BE2C (cell line): ENCODE results near the gene IL12RB1.

Experiments used
- DNase-seq: peaks from one replicate; pipeline ENCODE4 v3.0.0-alpha.2; 2020
- H3K27me3 ChIP-seq: fragments of 250-450 bp; sonication (Bioruptor Pico); 2 replicates; pipeline ENCODE4 v1.5.1; 2020; ENCODE audit warnings: mild to moderate bottlenecking
- H3K36me3 ChIP-seq: fragments of 250-450 bp; sonication (Bioruptor Pico); 2 replicates; pipeline ENCODE4 v1.5.1; 2020; ENCODE audit warnings: mild to moderate bottlenecking
- H3K4me1 ChIP-seq: fragments of 250-450 bp; sonication (Bioruptor Pico); 2 replicates; pipeline ENCODE4 v1.5.1; 2020
- H3K4me3 ChIP-seq: 2 replicates; pipeline ENCODE4 v1.5.1; 2011; ENCODE audit warnings: low read depth, low read length
- H3K9me3 ChIP-seq: fragments of 250-450 bp; sonication (Bioruptor Pico); 2 replicates; pipeline ENCODE4 v1.5.1; 2020
- TF ChIP-seq, protein P1 (sequence below): IDR thresholded peaks from 2 replicates; pipeline ENCODE4 v1.5.1; 2012; ENCODE audit warnings: mild to moderate bottlenecking, low read depth, low read length

Gene IL12RB1

DNA sequence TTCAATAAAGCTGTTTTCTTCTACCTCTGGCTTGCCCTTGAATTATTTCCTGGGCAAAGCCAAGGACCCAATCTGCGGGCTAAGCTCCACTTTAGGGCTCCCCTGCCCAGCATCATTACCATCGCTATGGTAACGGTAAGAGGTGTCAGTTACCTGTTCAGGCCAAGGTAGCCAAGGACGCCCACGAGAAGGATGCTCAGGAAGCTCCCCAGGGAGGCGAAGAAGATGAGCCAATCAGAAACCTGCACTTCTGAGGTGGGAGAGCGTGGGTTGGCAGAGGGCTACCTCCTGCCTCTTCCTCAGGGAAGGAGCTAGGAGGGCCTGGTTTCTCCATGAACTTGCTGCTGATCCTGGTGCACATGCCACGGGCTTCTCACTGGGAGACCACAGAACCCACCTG is 24.7 kb downstream of the IL12RB1 start:
- no peaks in the 10 kb centered on the region for H3K27me3 ChIP-seq
- H3K36me3 ChIP-seq, result no peaks in the 10 kb centered on the region
- no peaks in the 10 kb centered on the region for H3K4me1 ChIP-seq
- DNase-seq, result no peak
- TF ChIP-seq, protein P1, sequence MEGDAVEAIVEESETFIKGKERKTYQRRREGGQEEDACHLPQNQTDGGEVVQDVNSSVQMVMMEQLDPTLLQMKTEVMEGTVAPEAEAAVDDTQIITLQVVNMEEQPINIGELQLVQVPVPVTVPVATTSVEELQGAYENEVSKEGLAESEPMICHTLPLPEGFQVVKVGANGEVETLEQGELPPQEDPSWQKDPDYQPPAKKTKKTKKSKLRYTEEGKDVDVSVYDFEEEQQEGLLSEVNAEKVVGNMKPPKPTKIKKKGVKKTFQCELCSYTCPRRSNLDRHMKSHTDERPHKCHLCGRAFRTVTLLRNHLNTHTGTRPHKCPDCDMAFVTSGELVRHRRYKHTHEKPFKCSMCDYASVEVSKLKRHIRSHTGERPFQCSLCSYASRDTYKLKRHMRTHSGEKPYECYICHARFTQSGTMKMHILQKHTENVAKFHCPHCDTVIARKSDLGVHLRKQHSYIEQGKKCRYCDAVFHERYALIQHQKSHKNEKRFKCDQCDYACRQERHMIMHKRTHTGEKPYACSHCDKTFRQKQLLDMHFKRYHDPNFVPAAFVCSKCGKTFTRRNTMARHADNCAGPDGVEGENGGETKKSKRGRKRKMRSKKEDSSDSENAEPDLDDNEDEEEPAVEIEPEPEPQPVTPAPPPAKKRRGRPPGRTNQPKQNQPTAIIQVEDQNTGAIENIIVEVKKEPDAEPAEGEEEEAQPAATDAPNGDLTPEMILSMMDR, result no peak
- no peaks in the 10 kb centered on the region for H3K9me3 ChIP-seq
- H3K4me3 ChIP-seq, result no peak overlapping the region

GRCh38 chr19:18060472-18060871 is 26.3 kb downstream of the IL12RB1 start:
- H3K4me1 ChIP-seq, result no peaks in the 10 kb centered on the region
- H3K36me3 ChIP-seq, result no peaks in the 10 kb centered on the region
- peak; percentile 48 for DNase-seq
- TF ChIP-seq, protein P1, result no peak
- no peaks in the 10 kb centered on the region for H3K9me3 ChIP-seq
- H3K4me3 ChIP-seq, result no peak overlapping the region
- no peaks in the 10 kb centered on the region for H3K27me3 ChIP-seq

DNA sequence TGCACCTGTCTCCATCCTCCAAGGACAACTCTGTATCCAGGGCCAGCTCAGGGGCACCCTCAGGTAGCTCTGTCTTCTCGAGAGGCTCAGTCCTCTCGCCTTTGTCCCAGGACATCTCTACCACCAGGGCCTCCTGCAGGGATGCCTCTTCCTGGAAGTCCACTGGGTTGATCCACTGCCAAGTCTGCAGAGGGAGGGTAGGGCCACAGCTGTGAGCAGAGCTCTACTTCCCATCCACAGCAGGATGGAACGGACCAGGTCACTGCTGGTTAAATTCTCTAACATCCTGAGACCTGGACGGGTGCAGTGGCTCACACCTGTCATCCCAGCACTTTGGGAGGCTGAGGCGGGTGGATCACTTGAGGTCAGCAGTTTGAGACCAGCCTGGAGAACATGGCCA is 26.8 kb downstream of the IL12RB1 start:
- H3K27me3 ChIP-seq, result no peaks in the 10 kb centered on the region
- H3K36me3 ChIP-seq, result no peaks in the 10 kb centered on the region
- H3K9me3 ChIP-seq, result no peaks in the 10 kb centered on the region
- no peak for DNase-seq
- no peaks in the 10 kb centered on the region for H3K4me1 ChIP-seq
- TF ChIP-seq, protein P1, result no peak
- no peak overlapping the region for H3K4me3 ChIP-seq

- TF ChIP-seq, protein P1, result no peak
- Histone ChIP-seq H3K36me3 (no peaks in the 10 kb centered on the region), H3K27me3 (no peaks in the 10 kb centered on the region), H3K9me3 (no peaks in the 10 kb centered on the region), H3K4me1 (no peaks in the 10 kb centered on the region), H3K4me3 (no peak overlapping the region)
- DNase-seq, result no peak
Measured at GRCh38 chr19:18059297-18059696, 27.4 kb downstream of the IL12RB1 start.

DNA sequence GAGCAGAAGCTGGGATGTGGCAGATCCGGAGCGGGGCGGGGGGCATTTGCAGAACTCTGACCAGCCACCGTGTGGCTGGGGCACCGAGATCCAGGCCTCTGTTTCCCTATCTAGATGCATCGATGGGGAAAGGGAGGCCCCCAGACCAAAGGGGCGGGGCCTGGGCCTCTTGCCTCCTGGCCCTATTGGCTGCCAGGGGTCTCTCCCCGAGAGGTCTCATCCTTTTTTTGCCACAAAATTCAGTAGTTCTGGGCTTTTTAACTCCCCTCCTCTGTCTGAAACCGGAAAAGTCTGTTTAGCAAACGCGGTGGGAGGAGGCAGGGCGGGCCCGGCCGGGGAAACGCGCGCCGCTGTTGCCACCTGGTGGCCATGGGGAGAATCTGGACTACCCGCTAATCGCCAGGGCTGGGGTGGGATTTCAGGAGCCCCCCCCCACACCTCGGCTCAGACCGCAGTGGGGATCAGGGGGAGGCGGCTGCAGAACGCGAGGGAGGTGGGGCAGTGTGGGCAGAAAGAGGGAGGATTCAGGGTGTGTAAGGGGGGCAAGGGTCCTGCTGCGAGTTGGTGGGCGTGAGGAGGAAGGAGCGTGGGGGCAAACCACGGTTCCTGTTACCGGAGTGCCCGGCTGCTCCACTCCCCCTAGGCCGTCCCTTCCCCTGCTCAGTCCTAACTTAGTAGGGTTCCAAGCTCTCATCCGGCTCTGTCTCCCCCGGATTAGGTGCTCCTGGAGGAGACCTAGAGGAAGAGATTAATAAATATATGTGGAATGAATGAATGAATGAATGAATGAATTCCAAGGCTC is 28.3 kb downstream of the IL12RB1 start:
- Histone ChIP-seq H3K36me3 (no peaks in the 10 kb centered on the region), H3K27me3 (no peaks in the 10 kb centered on the region), H3K4me1 (no peaks in the 10 kb centered on the region), H3K4me3 (peak overlapping the region; percentile 41), H3K9me3 (no peaks in the 10 kb centered on the region)
- DNase-seq, result peak; percentile 82
- TF ChIP-seq, protein P1, result peak; percentile 81

DNA sequence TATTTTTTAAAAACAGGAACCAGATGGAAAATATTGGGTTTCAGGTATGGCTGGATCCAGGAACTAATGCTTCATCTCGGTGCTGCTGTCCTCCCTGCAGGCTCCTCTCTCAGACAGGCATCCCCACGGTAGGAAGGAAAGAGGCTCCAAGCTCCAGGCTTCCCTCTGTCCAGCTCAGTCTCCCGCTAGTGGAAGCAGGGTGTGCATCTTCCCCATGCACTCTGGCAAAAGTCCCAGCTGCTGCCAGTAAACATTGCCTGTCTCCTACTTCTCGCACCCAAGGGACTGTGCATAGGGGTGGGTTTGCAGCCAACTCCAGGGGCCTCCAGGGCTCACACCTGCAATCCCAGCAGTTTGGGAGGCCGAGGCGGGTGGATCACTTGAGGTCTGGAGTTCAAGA is 29.2 kb downstream of the IL12RB1 start:
- Histone ChIP-seq H3K36me3 (no peaks in the 10 kb centered on the region), H3K4me3 (no peak overlapping the region), H3K27me3 (peaks cover 4% of the 10 kb centered on the region; the same call in 1 of the 2 replicates), H3K4me1 (no peaks in the 10 kb centered on the region), H3K9me3 (no peaks in the 10 kb centered on the region)
- no peak for DNase-seq
- TF ChIP-seq, protein P1, result no peak
